ENCODE data around the gene STAT3.

The STAT3 gene

GRCh38 chr17:42294469-42295398 is 93.5 kb downstream of the STAT3 start:
- Mint-ChIP-seq H3K36me3 (ENCODE audit: low read depth) (no peaks in the 10 kb centered on the region), H3K4me3 (no peak overlapping the region), H3K27ac (no peak overlapping the region), H3K4me1 (no peaks in the 10 kb centered on the region), H3K9me3 (no peaks in the 10 kb centered on the region), H3K27me3 (ENCODE audit: low read depth) (peaks cover 9% of the 10 kb centered on the region)
- TF ChIP-seq CTCF (IDR thresholded peaks at IDR 0.05; ENCODE audit: unreplicated experiment in 3 of 3), result no peak

- no peaks in the 10 kb centered on the region for H3K9me3 Mint-ChIP-seq
- H3K27ac Mint-ChIP-seq, result no peak overlapping the region
- H3K4me1 Mint-ChIP-seq, result peaks cover 15% of the 10 kb centered on the region
- H3K4me3 Mint-ChIP-seq, result no peak overlapping the region
- TF ChIP-seq CTCF (IDR thresholded peaks at IDR 0.05; ENCODE audit: unreplicated experiment in 3 of 3), result no peak
- peaks cover 9% of the 10 kb centered on the region for H3K27me3 Mint-ChIP-seq (ENCODE audit: low read depth)
- no peaks in the 10 kb centered on the region for H3K36me3 Mint-ChIP-seq (ENCODE audit: low read depth)
Measured at GRCh38 chr17:42291129-42291528, 97.1 kb downstream of the STAT3 start.

GRCh38 chr17:42290577-42290976 is 97.7 kb downstream of the STAT3 start:
- Mint-ChIP-seq H3K27ac (no peak overlapping the region), H3K27me3 (ENCODE audit: low read depth) (peaks cover 9% of the 10 kb centered on the region), H3K4me1 (peaks cover 15% of the 10 kb centered on the region), H3K36me3 (ENCODE audit: low read depth) (no peaks in the 10 kb centered on the region), H3K9me3 (no peaks in the 10 kb centered on the region), H3K4me3 (peak overlapping the region in 1 of 3 experiments; percentile 52)
- TF ChIP-seq CTCF (IDR thresholded peaks at IDR 0.05; ENCODE audit: unreplicated experiment in 3 of 3), result no peak

DNA sequence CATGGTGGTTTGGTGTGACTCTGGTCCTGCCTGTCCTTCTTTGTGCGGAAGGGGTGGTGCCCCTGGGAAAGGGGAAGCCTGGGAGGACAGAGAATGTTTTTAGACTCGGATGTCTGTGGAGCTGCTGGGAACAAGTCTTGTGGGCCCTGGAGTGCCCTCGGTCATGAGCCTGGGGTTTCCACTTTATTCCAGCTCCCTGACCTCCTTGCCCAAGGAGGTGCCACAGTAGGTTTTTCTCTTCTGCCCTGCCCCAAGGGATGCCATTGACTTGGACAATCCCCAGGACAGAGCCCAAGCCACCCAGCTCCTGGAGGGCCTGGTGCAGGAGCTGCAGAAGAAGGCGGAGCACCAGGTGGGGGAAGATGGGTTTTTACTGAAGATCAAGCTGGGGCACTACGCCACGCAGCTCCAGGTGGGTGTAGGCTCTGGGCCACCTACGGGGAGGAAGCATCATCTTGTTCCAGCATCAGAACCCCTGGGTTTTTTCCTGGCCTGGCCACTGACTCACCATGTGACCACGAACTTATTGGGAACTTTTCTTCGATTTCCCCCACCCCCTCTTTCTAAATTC is 98.5 kb downstream of the STAT3 start:
- peak overlapping the region in 2 of 3 experiments; percentile 50 to 83 for H3K27ac Mint-ChIP-seq
- no peaks in the 10 kb centered on the region for H3K9me3 Mint-ChIP-seq
- H3K36me3 Mint-ChIP-seq (ENCODE audit: low read depth), result no peaks in the 10 kb centered on the region
- no peak for TF ChIP-seq CTCF (IDR thresholded peaks at IDR 0.05; ENCODE audit: unreplicated experiment in 3 of 3)
- peak overlapping the region; percentile 52 to 79 (median 77) for H3K4me3 Mint-ChIP-seq
- H3K27me3 Mint-ChIP-seq (ENCODE audit: low read depth), result peaks cover 6% of the 10 kb centered on the region
- peaks cover 15% of the 10 kb centered on the region for H3K4me1 Mint-ChIP-seq

DNA sequence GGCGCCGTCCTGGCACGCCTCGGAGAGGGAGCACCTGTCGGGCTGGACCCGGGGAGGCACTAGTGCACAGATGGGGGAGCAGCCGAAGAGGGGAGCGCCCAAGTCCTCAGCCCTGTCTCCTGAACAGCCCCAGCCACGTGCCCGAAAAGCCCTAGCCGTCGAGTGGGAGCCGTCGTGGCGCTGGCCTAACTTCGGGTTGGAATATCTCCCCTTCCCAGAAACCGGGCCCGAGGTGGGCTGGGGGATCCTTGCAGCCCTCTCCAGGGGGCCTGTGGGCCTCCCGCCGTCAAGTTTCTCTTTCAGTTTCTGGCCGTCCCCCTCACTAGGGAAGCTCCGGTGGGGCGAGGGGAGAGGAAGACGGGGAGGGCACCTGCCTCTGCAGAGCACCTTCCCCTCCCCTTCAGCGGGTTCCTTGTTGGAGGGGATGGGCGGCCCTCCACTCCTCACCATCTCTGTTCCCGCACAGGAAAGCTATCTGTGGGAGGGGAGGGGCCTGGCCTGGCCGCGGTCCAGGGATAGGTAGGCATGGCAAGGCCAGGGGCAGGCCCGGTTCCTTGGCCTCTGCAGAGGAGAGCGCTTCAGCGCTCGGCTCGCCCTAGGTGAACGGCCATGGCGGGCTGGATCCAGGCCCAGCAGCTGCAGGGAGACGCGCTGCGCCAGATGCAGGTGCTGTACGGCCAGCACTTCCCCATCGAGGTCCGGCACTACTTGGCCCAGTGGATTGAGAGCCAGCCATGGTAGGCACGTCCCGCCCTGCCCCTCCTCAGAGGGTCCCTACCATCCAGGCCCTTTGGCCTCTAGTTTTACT is 99.2 kb downstream of the STAT3 start:
- H3K27ac Mint-ChIP-seq, result peak overlapping the region in 2 of 3 experiments; percentile 50 to 83
- no peaks in the 10 kb centered on the region for H3K36me3 Mint-ChIP-seq (ENCODE audit: low read depth)
- peak overlapping the region; percentile 52 to 79 (median 77) for H3K4me3 Mint-ChIP-seq
- no peaks in the 10 kb centered on the region for H3K9me3 Mint-ChIP-seq
- TF ChIP-seq CTCF (IDR thresholded peaks at IDR 0.05; ENCODE audit: unreplicated experiment in 3 of 3), result no peak
- no peaks in the 10 kb centered on the region for H3K27me3 Mint-ChIP-seq (ENCODE audit: low read depth)
- peaks cover 15% of the 10 kb centered on the region for H3K4me1 Mint-ChIP-seq

Measured in nephron (organoid).